DOHH2 (cell line): Measurements from ENCODE around the gene MRI1.
"Not testable (repeated sequence)": the region's sequence is repeated elsewhere in the genome, so short reads cannot be mapped to it uniquely, and the experiment has no call there.

Experiments
- H3F3A ChIP-seq: fragments of 200-600 bp; sonication (generic), shearing (Covaris generic); 2 replicates; pipeline ENCODE4 v1.6.0; 2016; ENCODE audit warnings: antibody characterized with exemption, mild to moderate bottlenecking; ENCODE audit not compliant: control insufficient read depth, insufficient read depth
- H3K27ac ChIP-seq: fragments of 200-600 bp; sonication (generic); 2 replicates; pipeline ENCODE4 v1.5.1; 2014; ENCODE audit warnings: low read depth, mild to moderate bottlenecking, low read length, moderate library complexity
- H3K27me3 ChIP-seq: fragments of 200-600 bp; sonication (generic); 2 replicates; pipeline ENCODE4 v1.6.1; 2014; ENCODE audit warnings: mild to moderate bottlenecking, low read length, mixed read lengths; ENCODE audit not compliant: control insufficient read depth
- H3K36me3 ChIP-seq: fragments of 200-600 bp; sonication (generic); 2 replicates; pipeline ENCODE4 v1.6.1; 2014; ENCODE audit warnings: mild to moderate bottlenecking, low read length, moderate library complexity, mixed read lengths; ENCODE audit not compliant: control insufficient read depth
- H3K4me1 ChIP-seq: fragments of 200-600 bp; sonication (generic); 2 replicates; pipeline ENCODE4 v1.6.1; 2014; ENCODE audit warnings: mild to moderate bottlenecking, low read length, mixed read lengths; ENCODE audit not compliant: control insufficient read depth
- H3K4me2 ChIP-seq: fragments of 200-600 bp; sonication (generic); 2 replicates; pipeline ENCODE4 v1.6.0; 2014; ENCODE audit warnings: mild to moderate bottlenecking, low read length, moderate library complexity
- H3K4me3 ChIP-seq: fragments of 200-600 bp; sonication (generic); 2 replicates; pipeline ENCODE4 v1.5.1; 2014; ENCODE audit warnings: mild to moderate bottlenecking, low read length, mixed read lengths
- H3K79me2 ChIP-seq: fragments of 200-600 bp; sonication (generic); 2 replicates; pipeline ENCODE4 v1.6.1; 2014; ENCODE audit warnings: mild to moderate bottlenecking, low read length, mixed read lengths; ENCODE audit not compliant: control insufficient read depth
- H3K9me2 ChIP-seq: fragments of 200-600 bp; sonication (generic); replicated peaks from 2 replicates; pipeline ENCODE4 v1.6.1; 2014; ENCODE audit warnings: mild to moderate bottlenecking, low read length, mixed read lengths; ENCODE audit not compliant: control insufficient read depth
- H3K9me3 ChIP-seq: fragments of 200-600 bp; sonication (generic); 2 replicates; pipeline ENCODE4 v1.6.1; 2014; ENCODE audit warnings: antibody characterized with exemption, low read length, mixed read lengths; ENCODE audit not compliant: control insufficient read depth, insufficient read depth
- H4K20me1 ChIP-seq: fragments of 200-600 bp; sonication (generic); 2 replicates; pipeline ENCODE4 v1.6.0; 2014; ENCODE audit warnings: low read depth, mild to moderate bottlenecking, antibody characterized with exemption, low read length, moderate library complexity; ENCODE audit not compliant: control insufficient read depth, insufficient read depth
- CTCF ChIP-seq: fragments of 200-600 bp; sonication (generic); IDR thresholded peaks from one replicate; pipeline ENCODE4 v1.5.1; 2014; ENCODE audit warnings: antibody characterized with exemption, mild to moderate bottlenecking, low read depth, low read length; ENCODE audit not compliant: poor library complexity, severe bottlenecking
- EZH2phosphoT487 ChIP-seq: fragments of 200-600 bp; sonication (generic); IDR thresholded peaks from 2 replicates; pipeline ENCODE4 v1.6.1; 2017; ENCODE audit warnings: borderline replicate concordance, mild to moderate bottlenecking, antibody characterized with exemption, low read length, moderate library complexity, mixed read lengths

Gene MRI1

GRCh38 chr19:13774217-13775191 lies 10.2 kb downstream of the MRI1 start, which contains the start of gene C19orf53:
Gene C19orf53, plus strand, starts transcription at chr19:13774456. Its CDS starts 22 bp downstream, at chr19:13774478.
- Histone ChIP-seq H3F3A (peaks cover 2% of the 10 kb centered on the region; the same call in 1 of the 2 replicates), H3K27me3 (no peaks in the 10 kb centered on the region), H3K27ac (peak within 1 kb of the TSS; percentile 68), H3K4me2 (peak within 1 kb of the TSS; percentile 99), H3K4me1 (peaks cover 13% of the 10 kb centered on the region), H4K20me1 (peaks cover 5% of the 10 kb centered on the region; the same call in 1 of the 2 replicates), H3K9me3 (no peaks in the 10 kb centered on the region), H3K4me3 (peak within 1 kb of the TSS; percentile 99), H3K9me2 (no peaks in the 10 kb centered on the region), H3K79me2 (peaks cover 39% of the 10 kb centered on the region), H3K36me3 (peaks cover 52% of the 10 kb centered on the region)
- no peak for TF ChIP-seq EZH2phosphoT487
- TF ChIP-seq CTCF: no peak

GRCh38 chr19:13778398-13778797 lies 14.1 kb downstream of the MRI1 start:
- TF ChIP-seq EZH2phosphoT487 (no peak), CTCF (no peak)
- Histone ChIP-seq H3K9me3 (no peaks in the 10 kb centered on the region), H3K9me2 (no peaks in the 10 kb centered on the region), H3K79me2 (peaks cover 39% of the 10 kb centered on the region), H3K27me3 (no peaks in the 10 kb centered on the region), H3K4me1 (peaks cover 29% of the 10 kb centered on the region), H3K27ac (no peak overlapping the region), H3K4me3 (no peak overlapping the region), H3K36me3 (peaks cover 50% of the 10 kb centered on the region), H3F3A (peaks cover 14% of the 10 kb centered on the region), H4K20me1 (peaks cover 5% of the 10 kb centered on the region; the same call in 1 of the 2 replicates), H3K4me2 (no peak overlapping the region)

- no peak for TF ChIP-seq CTCF
- no peak for TF ChIP-seq EZH2phosphoT487
- H3K4me1 ChIP-seq: peaks cover 32% of the 10 kb centered on the region
- no peaks in the 10 kb centered on the region for H3K27me3 ChIP-seq
- H4K20me1 ChIP-seq: peaks cover 5% of the 10 kb centered on the region; the same call in 1 of the 2 replicates
- peaks cover 17% of the 10 kb centered on the region for H3F3A ChIP-seq
- no peak overlapping the region for H3K4me3 ChIP-seq
- H3K4me2 ChIP-seq: no peak overlapping the region
- peaks cover 50% of the 10 kb centered on the region for H3K36me3 ChIP-seq
- no peaks in the 10 kb centered on the region for H3K9me2 ChIP-seq
- H3K9me3 ChIP-seq: no peaks in the 10 kb centered on the region
- peaks cover 39% of the 10 kb centered on the region for H3K79me2 ChIP-seq
- H3K27ac ChIP-seq: no peak overlapping the region
Observed at GRCh38 chr19:13778847-13779246, 14.5 kb downstream of the MRI1 start.

DNA sequence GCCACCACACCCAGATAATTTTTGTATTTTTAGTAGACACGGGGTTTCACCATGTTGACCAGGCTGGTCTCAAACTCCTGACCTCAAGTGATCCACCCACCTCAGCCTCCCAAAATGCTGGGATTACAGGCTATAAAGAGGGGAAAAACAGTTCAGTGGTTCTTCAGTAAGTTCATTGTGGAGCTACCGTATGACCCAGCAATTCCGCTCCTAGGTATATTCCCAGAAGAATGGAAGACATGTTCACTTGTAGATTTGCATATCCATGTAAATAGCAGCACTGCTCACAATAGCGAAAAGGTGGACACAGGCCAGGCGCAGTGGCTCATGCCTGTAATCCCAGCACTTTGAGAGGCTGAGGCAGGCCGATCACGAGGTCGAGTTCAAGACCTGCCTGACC lies 15.5 kb downstream of the MRI1 start:
- not testable (repeated sequence) for H3K4me2 ChIP-seq, H3K9me3 ChIP-seq, H3K4me3 ChIP-seq, H3K9me2 ChIP-seq, H4K20me1 ChIP-seq, H3K27ac ChIP-seq, H3K27me3 ChIP-seq
- H3K4me1 ChIP-seq: peaks cover 38% of the 10 kb centered on the region
- H3F3A ChIP-seq: peaks cover 25% of the 10 kb centered on the region
- H3K79me2 ChIP-seq: peaks cover 31% of the 10 kb centered on the region
- peaks cover 45% of the 10 kb centered on the region for H3K36me3 ChIP-seq
